Adrenal gland (tissue), 5 donors: Measurements from ENCODE around the gene SLC34A1.

ENCODE experiments used
- POLR2A ChIP-seq, 2 donors: fragments of 450-650 bp; IDR thresholded peaks; one replicate each; pipeline ENCODE4 v1.6.1; 2017; ENCODE audit warnings: antibody characterized with exemption in 2 of 2, mild to moderate bottlenecking in 2 of 2, moderate library complexity in 1 of 2
- TF ChIP-seq, protein P1 (sequence below), 6 experiments: fragments of 450-650 bp in 4 of 6; fragments of 200-600 bp in 2 of 6; sonication (generic) in 1 of 6; IDR thresholded peaks; 1 replicate in 5 of 6; 2 replicates in 1 of 6; pipeline versions ENCODE4 v1.5.1 to v1.8.0; 2016 to 2021; ENCODE audit warnings: antibody characterized with exemption in 6 of 6, mild to moderate bottlenecking in 2 of 6, moderate library complexity in 1 of 6
- donor health status: DM: no; HTN: no; CAD: no.

DNA sequence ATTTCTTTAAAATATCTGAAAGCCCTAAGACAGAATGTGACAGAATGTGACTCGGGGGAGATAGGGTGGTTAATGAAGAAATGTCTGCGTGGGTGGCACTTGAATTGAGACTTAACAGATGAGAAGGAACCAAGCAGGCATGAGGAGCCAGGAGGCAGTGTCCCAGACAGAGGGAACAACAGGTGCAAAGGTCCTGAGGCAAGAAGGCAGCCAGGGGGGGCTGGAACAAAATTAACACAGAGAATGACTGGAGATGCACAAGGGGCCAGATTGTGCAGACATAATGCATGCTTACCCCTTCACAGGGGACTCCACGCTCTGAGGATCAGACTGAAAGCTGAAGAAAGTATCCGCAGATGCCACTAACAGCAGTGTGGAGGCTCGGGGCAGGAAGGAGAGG lies 34.5 kb upstream of the SLC34A1 start:
- TF ChIP-seq, protein P1, sequence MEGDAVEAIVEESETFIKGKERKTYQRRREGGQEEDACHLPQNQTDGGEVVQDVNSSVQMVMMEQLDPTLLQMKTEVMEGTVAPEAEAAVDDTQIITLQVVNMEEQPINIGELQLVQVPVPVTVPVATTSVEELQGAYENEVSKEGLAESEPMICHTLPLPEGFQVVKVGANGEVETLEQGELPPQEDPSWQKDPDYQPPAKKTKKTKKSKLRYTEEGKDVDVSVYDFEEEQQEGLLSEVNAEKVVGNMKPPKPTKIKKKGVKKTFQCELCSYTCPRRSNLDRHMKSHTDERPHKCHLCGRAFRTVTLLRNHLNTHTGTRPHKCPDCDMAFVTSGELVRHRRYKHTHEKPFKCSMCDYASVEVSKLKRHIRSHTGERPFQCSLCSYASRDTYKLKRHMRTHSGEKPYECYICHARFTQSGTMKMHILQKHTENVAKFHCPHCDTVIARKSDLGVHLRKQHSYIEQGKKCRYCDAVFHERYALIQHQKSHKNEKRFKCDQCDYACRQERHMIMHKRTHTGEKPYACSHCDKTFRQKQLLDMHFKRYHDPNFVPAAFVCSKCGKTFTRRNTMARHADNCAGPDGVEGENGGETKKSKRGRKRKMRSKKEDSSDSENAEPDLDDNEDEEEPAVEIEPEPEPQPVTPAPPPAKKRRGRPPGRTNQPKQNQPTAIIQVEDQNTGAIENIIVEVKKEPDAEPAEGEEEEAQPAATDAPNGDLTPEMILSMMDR (IDR thresholded peaks at IDR 0.05), result no peak
- TF ChIP-seq POLR2A (IDR thresholded peaks at IDR 0.05), result no peak
